ENCODE measurements around the gene MEF2C.
"Not testable (repeated sequence)": the region's sequence is repeated elsewhere in the genome, so short reads cannot be mapped to it uniquely, and the experiment has no call there.

GRCh38 chr5:88904478-88904877 is 21.5 kb upstream of the MEF2C start:
- not testable (repeated sequence) for TF ChIP-seq POLR2A (IDR thresholded peaks at IDR 0.05; ENCODE audit: borderline replicate concordance, extremely low read depth, insufficient read depth, insufficient read length); CTCF (IDR thresholded peaks at IDR 0.05 in 2 of 3, conservative IDR thresholded peaks at IDR 0.05 in 1 of 3; ENCODE audit: borderline replicate concordance in 1 of 3, insufficient read depth in 1 of 3, low read depth in 2 of 3, low read length in 2 of 3); POLR2AphosphoS5 (IDR thresholded peaks at IDR 0.05; ENCODE audit: low read depth, low read length); YY1 (IDR thresholded peaks at IDR 0.05; ENCODE audit: extremely low read depth, insufficient replicate concordance, low read depth, low read length); TCF7L2 (IDR thresholded peaks at IDR 0.05; ENCODE audit: borderline replicate concordance, extremely low read depth, insufficient read depth, insufficient read length)
- TF ChIP-seq, protein P1, sequence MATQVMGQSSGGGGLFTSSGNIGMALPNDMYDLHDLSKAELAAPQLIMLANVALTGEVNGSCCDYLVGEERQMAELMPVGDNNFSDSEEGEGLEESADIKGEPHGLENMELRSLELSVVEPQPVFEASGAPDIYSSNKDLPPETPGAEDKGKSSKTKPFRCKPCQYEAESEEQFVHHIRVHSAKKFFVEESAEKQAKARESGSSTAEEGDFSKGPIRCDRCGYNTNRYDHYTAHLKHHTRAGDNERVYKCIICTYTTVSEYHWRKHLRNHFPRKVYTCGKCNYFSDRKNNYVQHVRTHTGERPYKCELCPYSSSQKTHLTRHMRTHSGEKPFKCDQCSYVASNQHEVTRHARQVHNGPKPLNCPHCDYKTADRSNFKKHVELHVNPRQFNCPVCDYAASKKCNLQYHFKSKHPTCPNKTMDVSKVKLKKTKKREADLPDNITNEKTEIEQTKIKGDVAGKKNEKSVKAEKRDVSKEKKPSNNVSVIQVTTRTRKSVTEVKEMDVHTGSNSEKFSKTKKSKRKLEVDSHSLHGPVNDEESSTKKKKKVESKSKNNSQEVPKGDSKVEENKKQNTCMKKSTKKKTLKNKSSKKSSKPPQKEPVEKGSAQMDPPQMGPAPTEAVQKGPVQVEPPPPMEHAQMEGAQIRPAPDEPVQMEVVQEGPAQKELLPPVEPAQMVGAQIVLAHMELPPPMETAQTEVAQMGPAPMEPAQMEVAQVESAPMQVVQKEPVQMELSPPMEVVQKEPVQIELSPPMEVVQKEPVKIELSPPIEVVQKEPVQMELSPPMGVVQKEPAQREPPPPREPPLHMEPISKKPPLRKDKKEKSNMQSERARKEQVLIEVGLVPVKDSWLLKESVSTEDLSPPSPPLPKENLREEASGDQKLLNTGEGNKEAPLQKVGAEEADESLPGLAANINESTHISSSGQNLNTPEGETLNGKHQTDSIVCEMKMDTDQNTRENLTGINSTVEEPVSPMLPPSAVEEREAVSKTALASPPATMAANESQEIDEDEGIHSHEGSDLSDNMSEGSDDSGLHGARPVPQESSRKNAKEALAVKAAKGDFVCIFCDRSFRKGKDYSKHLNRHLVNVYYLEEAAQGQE (IDR thresholded peaks at IDR 0.05; ENCODE audit: low read depth), result not testable (repeated sequence)
